PC-9 (cell line): ENCODE measurements around the gene USP3. TPM values are rescaled to one million over a fixed set of nuclear protein-coding genes. Genes with fewer than 3 reads are reported as not detected.
"Not testable (repeated sequence)": the region's sequence is repeated elsewhere in the genome, so short reads cannot be mapped to it uniquely, and the experiment has no call there.

Experiments
- BruUV-seq: library from RNA; stranded (reverse); fragments of 400-500 nt; replicated peaks from 2 replicates; lab custom pipeline; 2021; lab: Mats Ljungman, UMichigan
- CTCF ChIA-PET: fragments of 300-600 bp; sonication (Branson Sonifier 250); formaldehyde crosslinking; loops from one replicate; lab custom pipeline; 2022; ENCODE audit warnings: antibody characterized with exemption; lab: Charles Lee
- POLR2A ChIA-PET: fragments of 300-600 bp; sonication (Branson Sonifier 250); formaldehyde crosslinking; loops from one replicate; lab custom pipeline; 2022; ENCODE audit warnings: antibody characterized with exemption; ENCODE audit not compliant: unreplicated experiment; lab: Charles Lee
- DNase-seq, 2 experiments: peaks; one replicate each; pipeline versions ENCODE4 v3.0.0 to v3.0.0-alpha.2; 2015 to 2022; ENCODE audit warnings: mixed read lengths in 1 of 2
- H2AFZ ChIP-seq: fragments of 200-600 bp; sonication (generic); 2 replicates; pipeline ENCODE4 v1.8.1; 2017; ENCODE audit warnings: antibody characterized with exemption
- H3F3A ChIP-seq: fragments of 200-600 bp; sonication (generic); 2 replicates; pipeline ENCODE4 v1.8.1; 2017; ENCODE audit warnings: antibody characterized with exemption, mild to moderate bottlenecking, low read depth; ENCODE audit not compliant: insufficient read depth
- H3K27ac ChIP-seq: fragments of 200-600 bp; sonication (generic); 2 replicates; pipeline ENCODE4 v1.6.1; 2016; ENCODE audit warnings: mixed run types
- H3K27me3 ChIP-seq: fragments of 200-600 bp; sonication (generic); 2 replicates; pipeline ENCODE4 v1.6.1; 2016; ENCODE audit warnings: low read depth, mixed run types; ENCODE audit not compliant: insufficient read depth
- H3K36me3 ChIP-seq: fragments of 200-600 bp; sonication (generic); 2 replicates; pipeline ENCODE4 v1.6.1; 2016; ENCODE audit warnings: low read depth, mixed run types
- H3K4me1 ChIP-seq: fragments of 200-600 bp; sonication (generic); replicated peaks from 2 replicates; pipeline ENCODE4 v1.6.1; 2016; ENCODE audit warnings: mixed run types; ENCODE audit not compliant: insufficient read depth
- H3K4me2 ChIP-seq: fragments of 200-600 bp; sonication (generic); 2 replicates; pipeline ENCODE4 v1.6.1; 2017; ENCODE audit warnings: mixed run types
- H3K4me3 ChIP-seq: fragments of 200-600 bp; sonication (generic); 2 replicates; pipeline ENCODE4 v1.6.1; 2016; ENCODE audit warnings: mixed run types
- H3K79me2 ChIP-seq: fragments of 200-600 bp; sonication (generic); 2 replicates; pipeline ENCODE4 v1.6.1; 2017; ENCODE audit warnings: low read depth, mixed run types
- H3K9me2 ChIP-seq: fragments of 200-600 bp; sonication (generic); 2 replicates; pipeline ENCODE4 v1.8.1; 2017; ENCODE audit warnings: mild to moderate bottlenecking; ENCODE audit not compliant: insufficient read depth
- H3K9me3 ChIP-seq: fragments of 200-600 bp; sonication (generic); 2 replicates; pipeline ENCODE4 v1.8.1; 2016; ENCODE audit warnings: low read depth; ENCODE audit not compliant: insufficient read depth
- H4K20me1 ChIP-seq: fragments of 200-600 bp; sonication (generic); 2 replicates; pipeline ENCODE4 v1.8.1; 2017; ENCODE audit not compliant: insufficient read depth
- EZH2 ChIP-seq: fragments of 200-600 bp; sonication (generic); IDR thresholded peaks from 2 replicates; pipeline ENCODE4 v1.8.0; 2017; ENCODE audit warnings: antibody characterized with exemption, low read depth
- intact Hi-C: fragments of 100-400 bp; cut with micrococcal nuclease; formaldehyde crosslinking; loops from one replicate; pipeline ENCODE4 v1.10.0; 2022; ENCODE audit not compliant: unreplicated experiment
- total RNA-seq: library from RNA; stranded (reverse); gene quantifications from 2 replicates; pipeline ENCODE4 v1.2.3, GENCODE V29; 2021
- TF ChIP-seq, protein P1 (sequence below): fragments of 200-600 bp; sonication (generic); conservative IDR thresholded peaks from 2 replicates; pipeline ENCODE4 v1.6.1; 2017; ENCODE audit warnings: mixed run types, antibody characterized with exemption, mild to moderate bottlenecking, moderate library complexity

Gene USP3
- total RNA-seq, 1 experiment from 2014 or later, result 57.5 TPM

- no peak for DNase-seq
- H3K4me3 ChIP-seq, result no peak overlapping the region
Measured at GRCh38 chr15:63530752-63531299, 26.4 kb downstream of the USP3 start.

GRCh38 chr15:63531586-63531985 lies 27.2 kb downstream of the USP3 start:
- H2AFZ ChIP-seq, result no peak overlapping the region
- TF ChIP-seq, protein P1, sequence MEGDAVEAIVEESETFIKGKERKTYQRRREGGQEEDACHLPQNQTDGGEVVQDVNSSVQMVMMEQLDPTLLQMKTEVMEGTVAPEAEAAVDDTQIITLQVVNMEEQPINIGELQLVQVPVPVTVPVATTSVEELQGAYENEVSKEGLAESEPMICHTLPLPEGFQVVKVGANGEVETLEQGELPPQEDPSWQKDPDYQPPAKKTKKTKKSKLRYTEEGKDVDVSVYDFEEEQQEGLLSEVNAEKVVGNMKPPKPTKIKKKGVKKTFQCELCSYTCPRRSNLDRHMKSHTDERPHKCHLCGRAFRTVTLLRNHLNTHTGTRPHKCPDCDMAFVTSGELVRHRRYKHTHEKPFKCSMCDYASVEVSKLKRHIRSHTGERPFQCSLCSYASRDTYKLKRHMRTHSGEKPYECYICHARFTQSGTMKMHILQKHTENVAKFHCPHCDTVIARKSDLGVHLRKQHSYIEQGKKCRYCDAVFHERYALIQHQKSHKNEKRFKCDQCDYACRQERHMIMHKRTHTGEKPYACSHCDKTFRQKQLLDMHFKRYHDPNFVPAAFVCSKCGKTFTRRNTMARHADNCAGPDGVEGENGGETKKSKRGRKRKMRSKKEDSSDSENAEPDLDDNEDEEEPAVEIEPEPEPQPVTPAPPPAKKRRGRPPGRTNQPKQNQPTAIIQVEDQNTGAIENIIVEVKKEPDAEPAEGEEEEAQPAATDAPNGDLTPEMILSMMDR, result no peak
- TF ChIP-seq EZH2, result no peak
- H3K79me2 ChIP-seq, result peaks cover 91% of the 10 kb centered on the region
- H3K36me3 ChIP-seq, result no peaks in the 10 kb centered on the region
- H3F3A ChIP-seq, result 0 out of 2 replicates have a peak, but pooled peaks cover 6% of the 10 kb centered on the region
- no TSS peak for BruUV-seq
- H4K20me1 ChIP-seq, result peaks cover 7% of the 10 kb centered on the region; the same call in 1 of the 2 replicates
- H3K4me3 ChIP-seq, result no peak overlapping the region
- H3K9me2 ChIP-seq, result no peaks in the 10 kb centered on the region
- no peak overlapping the region for H3K27ac ChIP-seq
- intact Hi-C loops, result no loop called here
- DNase-seq, result no peak
- no peak overlapping the region for H3K4me2 ChIP-seq
- H3K9me3 ChIP-seq, result no peaks in the 10 kb centered on the region
- CTCF ChIA-PET, result no interaction called here
- POLR2A ChIA-PET, result no interaction called here
- H3K4me1 ChIP-seq, result no peaks in the 10 kb centered on the region
- H3K27me3 ChIP-seq, result no peaks in the 10 kb centered on the region

More at GRCh38 chr15:63530752-63531299, 26.4 kb downstream of the USP3 start:
- TF ChIP-seq, protein P1, result no peak
- no peak for TF ChIP-seq EZH2
- peaks cover 7% of the 10 kb centered on the region; the same call in 1 of the 2 replicates for H4K20me1 ChIP-seq
- H3K4me2 ChIP-seq, result no peak overlapping the region
- H3K79me2 ChIP-seq, result peaks cover 93% of the 10 kb centered on the region
- 0 out of 2 replicates have a peak, but pooled peaks cover 6% of the 10 kb centered on the region for H3F3A ChIP-seq
- H3K4me1 ChIP-seq, result no peaks in the 10 kb centered on the region
- no peaks in the 10 kb centered on the region for H3K36me3 ChIP-seq
- H3K27ac ChIP-seq, result no peak overlapping the region
- no peaks in the 10 kb centered on the region for H3K9me3 ChIP-seq
- H2AFZ ChIP-seq, result no peak overlapping the region
- H3K27me3 ChIP-seq, result no peaks in the 10 kb centered on the region
- intact Hi-C loops, result no loop called here
- CTCF ChIA-PET, result no interaction called here
- H3K9me2 ChIP-seq, result no peaks in the 10 kb centered on the region
- POLR2A ChIA-PET, result interaction anchor here (0.6 kb wide), 1 partner anchor 484 kb away, joined by 5 read pairs; no protein-coding TSS in a partner anchor
- no TSS peak for BruUV-seq

- intact Hi-C loops, result no loop called here
- no peak overlapping the region for H2AFZ ChIP-seq
- H3K27ac ChIP-seq, result no peak overlapping the region
- ChIA-PET CTCF (no interaction called here), POLR2A (interaction anchor here (0.5 kb wide), 1 partner anchor 21 kb away, joined by 3 read pairs; no protein-coding TSS in a partner anchor)
- no peak for DNase-seq
- no TSS peak for BruUV-seq
- no peaks in the 10 kb centered on the region for H3K9me2 ChIP-seq
- H3K36me3 ChIP-seq, result no peaks in the 10 kb centered on the region
- no peak overlapping the region for H3K4me2 ChIP-seq
- H3K79me2 ChIP-seq, result peaks cover 84% of the 10 kb centered on the region
- no peaks in the 10 kb centered on the region for H3K4me1 ChIP-seq
- no peaks in the 10 kb centered on the region for H3K27me3 ChIP-seq
- no peak for TF ChIP-seq EZH2
- TF ChIP-seq, protein P1, result no peak
- peaks cover 7% of the 10 kb centered on the region; the same call in 1 of the 2 replicates for H4K20me1 ChIP-seq
- no peak overlapping the region for H3K4me3 ChIP-seq
- no peaks in the 10 kb centered on the region for H3K9me3 ChIP-seq
- 0 out of 2 replicates have a peak, but pooled peaks cover 6% of the 10 kb centered on the region for H3F3A ChIP-seq
Measured at GRCh38 chr15:63532307-63532744, 27.9 kb downstream of the USP3 start.

- H3K9me2 ChIP-seq, H3F3A ChIP-seq, H3K4me1 ChIP-seq, CTCF ChIA-PET, H3K27me3 ChIP-seq, H3K4me3 ChIP-seq, POLR2A ChIA-PET, DNase-seq, H3K27ac ChIP-seq, H3K4me2 ChIP-seq, H3K36me3 ChIP-seq, H4K20me1 ChIP-seq, intact Hi-C loops, BruUV-seq, H3K9me3 ChIP-seq, H2AFZ ChIP-seq: not testable (repeated sequence)
- peaks cover 59% of the 10 kb centered on the region for H3K79me2 ChIP-seq
Measured at GRCh38 chr15:63534888-63535287, 30.5 kb downstream of the USP3 start.
